Spleen (tissue), 7 donors: ENCODE results near the gene FAM200B.

Source experiments
- POLR2AphosphoS5 ChIP-seq, 3 donors: sonication (generic); formaldehyde crosslinking; IDR thresholded peaks; one replicate each; pipeline ENCODE4 v1.5.1; 2017; ENCODE audit warnings: antibody characterized with exemption in 3 of 3
- TF ChIP-seq, protein P1 (sequence below), 11 experiments: fragments of 200-600 bp in 7 of 11; fragments of 450-650 bp in 4 of 11; sonication (generic) in 4 of 11; IDR thresholded peaks in 8 of 11; conservative IDR thresholded peaks in 3 of 11; 1 replicate in 7 of 11; 2 replicates in 4 of 11; pipeline versions ENCODE4 v1.4.0 to v1.8.0; 2016 to 2021; ENCODE audit warnings: antibody characterized with exemption in 11 of 11, inconsistent platforms in 4 of 11, mild to moderate bottlenecking in 1 of 11
- donor health status: DM: no; HTN: no; CAD: no; lungs with moderate emphysema.
- donor health status: DM: no; HTN: no; CAD: no.
- donor health status: DM: no; HTN: no; CAD: no.

DNA sequence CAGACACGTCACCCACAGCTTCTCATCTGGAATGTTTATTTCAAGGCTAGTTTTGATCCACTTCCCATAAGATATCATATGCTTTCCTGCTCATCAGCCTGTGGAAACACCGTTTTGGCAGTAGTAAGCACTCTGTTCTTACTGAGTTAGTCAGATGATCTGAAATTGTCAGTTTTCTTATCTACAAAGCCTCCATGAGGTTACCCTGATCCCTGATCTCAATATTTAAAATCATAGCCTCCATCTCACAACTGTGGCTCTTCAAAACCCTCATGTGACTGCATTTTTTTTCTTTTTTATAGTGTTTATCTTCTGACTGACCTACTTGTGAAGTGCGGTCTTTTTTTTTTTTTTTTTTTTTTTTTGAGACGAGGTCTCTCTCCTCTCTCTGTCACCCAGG, 44.0 kb downstream of the FAM200B start:
- TF ChIP-seq, protein P1, sequence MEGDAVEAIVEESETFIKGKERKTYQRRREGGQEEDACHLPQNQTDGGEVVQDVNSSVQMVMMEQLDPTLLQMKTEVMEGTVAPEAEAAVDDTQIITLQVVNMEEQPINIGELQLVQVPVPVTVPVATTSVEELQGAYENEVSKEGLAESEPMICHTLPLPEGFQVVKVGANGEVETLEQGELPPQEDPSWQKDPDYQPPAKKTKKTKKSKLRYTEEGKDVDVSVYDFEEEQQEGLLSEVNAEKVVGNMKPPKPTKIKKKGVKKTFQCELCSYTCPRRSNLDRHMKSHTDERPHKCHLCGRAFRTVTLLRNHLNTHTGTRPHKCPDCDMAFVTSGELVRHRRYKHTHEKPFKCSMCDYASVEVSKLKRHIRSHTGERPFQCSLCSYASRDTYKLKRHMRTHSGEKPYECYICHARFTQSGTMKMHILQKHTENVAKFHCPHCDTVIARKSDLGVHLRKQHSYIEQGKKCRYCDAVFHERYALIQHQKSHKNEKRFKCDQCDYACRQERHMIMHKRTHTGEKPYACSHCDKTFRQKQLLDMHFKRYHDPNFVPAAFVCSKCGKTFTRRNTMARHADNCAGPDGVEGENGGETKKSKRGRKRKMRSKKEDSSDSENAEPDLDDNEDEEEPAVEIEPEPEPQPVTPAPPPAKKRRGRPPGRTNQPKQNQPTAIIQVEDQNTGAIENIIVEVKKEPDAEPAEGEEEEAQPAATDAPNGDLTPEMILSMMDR (IDR thresholded peaks at IDR 0.05 in 8 of 11, conservative IDR thresholded peaks at IDR 0.05 in 3 of 11) = no peak
- no peak for TF ChIP-seq POLR2AphosphoS5 (IDR thresholded peaks at IDR 0.05)
